ENCODE data around the gene RBM17. TPM values are rescaled to one million over a fixed set of nuclear protein-coding genes. Genes with fewer than 3 reads are reported as not detected.

The RBM17 gene
- total RNA-seq, 1 experiment from 2014 or later: 124 TPM

GRCh38 chr10:6080417-6080973, 8.3 kb upstream of the RBM17 start:
- Histone ChIP-seq H3K79me1 (ENCODE audit: insufficient read depth, low read depth, low read length, poor library complexity, severe bottlenecking) (no peaks in the 10 kb centered on the region), H3K9me3 (ENCODE audit: control insufficient read depth, low read depth, low read length) (no peaks in the 10 kb centered on the region), H3K27ac (ENCODE audit: insufficient read length, low read depth, low read length) (no peak overlapping the region), H3K18ac (ENCODE audit: insufficient read length, low read depth, low read length) (no peak overlapping the region), H4K20me1 (ENCODE audit: control insufficient read depth, insufficient read depth, insufficient read length) (no peaks in the 10 kb centered on the region), H3K9ac (ENCODE audit: extremely low read depth, insufficient read length, low read length) (no peak overlapping the region), H3K4me1 (ENCODE audit: insufficient read depth, low read length) (peaks cover 6% of the 10 kb centered on the region; the same call in 1 of the 2 replicates), H2BK20ac (ENCODE audit: low read depth, low read length, poor library complexity, severe bottlenecking) (no peak overlapping the region), H3K4me2 (ENCODE audit: insufficient read depth, insufficient read length, low read length) (no peak overlapping the region), H2BK120ac (ENCODE audit: low read depth, low read length, poor library complexity, severe bottlenecking) (no peak overlapping the region), H4K91ac (ENCODE audit: insufficient read length, low read depth, low read length) (no peak overlapping the region), H3K56ac (ENCODE audit: insufficient read length, low read depth, low read length) (no peak overlapping the region), H3K23ac (ENCODE audit: insufficient read length, low read depth, low read length) (no peak overlapping the region), H3K4ac (ENCODE audit: low read depth, low read length) (no peak overlapping the region), H2AFZ (ENCODE audit: low read length) (no peak overlapping the region), H3K23me2 (ENCODE audit: insufficient read length, low read depth, low read length, poor library complexity, severe bottlenecking) (no peaks in the 10 kb centered on the region), H3T11ph (ENCODE audit: low read length) (no peak overlapping the region), H4K5ac (ENCODE audit: insufficient read length, low read depth, low read length) (no peak overlapping the region), H3K79me2 (ENCODE audit: insufficient read depth, low read length) (no peaks in the 10 kb centered on the region), H2AK5ac (ENCODE audit: insufficient read length, low read length) (no peak overlapping the region), H3K14ac (ENCODE audit: insufficient read depth, low read length) (no peak overlapping the region), H3K27me3 (ENCODE audit: insufficient read depth, low read length) (no peaks in the 10 kb centered on the region), H2BK12ac (ENCODE audit: insufficient read length, low read depth, low read length) (no peak overlapping the region), H2BK5ac (ENCODE audit: insufficient read length, low read length) (no peak overlapping the region), H4K8ac (replicated peaks; ENCODE audit: insufficient read length, low read depth, low read length) (no peak overlapping the region), H2BK15ac (ENCODE audit: low read depth, low read length) (no peak overlapping the region)
- Mint-ChIP-seq H3K36me3 (ENCODE audit: insufficient read depth in 1 of 3, low read depth in 3 of 3) (no peaks in the 10 kb centered on the region; a peak in 1 of 7 replicates), H3K4me3 (no peak overlapping the region), H3K27me3 (ENCODE audit: low read depth) (peaks cover 25% of the 10 kb centered on the region), H3K4me1 (peaks cover 10 to 15% of the 10 kb centered on the region in 2 experiments), H3K27ac (no peak overlapping the region), H3K9me3 (peaks cover 2 to 5% of the 10 kb centered on the region in 2 experiments; a peak in 4 of 5 replicates)
- TF ChIP-seq CTCF (conservative IDR thresholded peaks at IDR 0.05): no peak
- WGBS (ENCODE audit: extremely low coverage, insufficient read length, low lambda C conversion rate): no CpG with 5 or more reads among the region's 4 CpGs
- no peak for DNase-seq
